ENCODE results near the gene CFHR5.

Gene CFHR5

GRCh38 chr1:197036861-197037260 is 59.5 kb downstream of the CFHR5 start:
- POLR2A ChIA-PET (ENCODE audit: low non-redundant PET): no interaction called here
- DNase-seq (ENCODE audit: low spot score): no peak
- no peak overlapping the region for H3K27ac ChIP-seq
- TF ChIP-seq, protein P1, sequence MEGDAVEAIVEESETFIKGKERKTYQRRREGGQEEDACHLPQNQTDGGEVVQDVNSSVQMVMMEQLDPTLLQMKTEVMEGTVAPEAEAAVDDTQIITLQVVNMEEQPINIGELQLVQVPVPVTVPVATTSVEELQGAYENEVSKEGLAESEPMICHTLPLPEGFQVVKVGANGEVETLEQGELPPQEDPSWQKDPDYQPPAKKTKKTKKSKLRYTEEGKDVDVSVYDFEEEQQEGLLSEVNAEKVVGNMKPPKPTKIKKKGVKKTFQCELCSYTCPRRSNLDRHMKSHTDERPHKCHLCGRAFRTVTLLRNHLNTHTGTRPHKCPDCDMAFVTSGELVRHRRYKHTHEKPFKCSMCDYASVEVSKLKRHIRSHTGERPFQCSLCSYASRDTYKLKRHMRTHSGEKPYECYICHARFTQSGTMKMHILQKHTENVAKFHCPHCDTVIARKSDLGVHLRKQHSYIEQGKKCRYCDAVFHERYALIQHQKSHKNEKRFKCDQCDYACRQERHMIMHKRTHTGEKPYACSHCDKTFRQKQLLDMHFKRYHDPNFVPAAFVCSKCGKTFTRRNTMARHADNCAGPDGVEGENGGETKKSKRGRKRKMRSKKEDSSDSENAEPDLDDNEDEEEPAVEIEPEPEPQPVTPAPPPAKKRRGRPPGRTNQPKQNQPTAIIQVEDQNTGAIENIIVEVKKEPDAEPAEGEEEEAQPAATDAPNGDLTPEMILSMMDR (conservative IDR thresholded peaks at IDR 0.05; ENCODE audit: low read depth): no peak
- CTCF ChIA-PET: interaction anchor here (1.1 kb wide), 1 partner anchor 32 kb away, joined by 5 read pairs; no protein-coding TSS in a partner anchor

DNA sequence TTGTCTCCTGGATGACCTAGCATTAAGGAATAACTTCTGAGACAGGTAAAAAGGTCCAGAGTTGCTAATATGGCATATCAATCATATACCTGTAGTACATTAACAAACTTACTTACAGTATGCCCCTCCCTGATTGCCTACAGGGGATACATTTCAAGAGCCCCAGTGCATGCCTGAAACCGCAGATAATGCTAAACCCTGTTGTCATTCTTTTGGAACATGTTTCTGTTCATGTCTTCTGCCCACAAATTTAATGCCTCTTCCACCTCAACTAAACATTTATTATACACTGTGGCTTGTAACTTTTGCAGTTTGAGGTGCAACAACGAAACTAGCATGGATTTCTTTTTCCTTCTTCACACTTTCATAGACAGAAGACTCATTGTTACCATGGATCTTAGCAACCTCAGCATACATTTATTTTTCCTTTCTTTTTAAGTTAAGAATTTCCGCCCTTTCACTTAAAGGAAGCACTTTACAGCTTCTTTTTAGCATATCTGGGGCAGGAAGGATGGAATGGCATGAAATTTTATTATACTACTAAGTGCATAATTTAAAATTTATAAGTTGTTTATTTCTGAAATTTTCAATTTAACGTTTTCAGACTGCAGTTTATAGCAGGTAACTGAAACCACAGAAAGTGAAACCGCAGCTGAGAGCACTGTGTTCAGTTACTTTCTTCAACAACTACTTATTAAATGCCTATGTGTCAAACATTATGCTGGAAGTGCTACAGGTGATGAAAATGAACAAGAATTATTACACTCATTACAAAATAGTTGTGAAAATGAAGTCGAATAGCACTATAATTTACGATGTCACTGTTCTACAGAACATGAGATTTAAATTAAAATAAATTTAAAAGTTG is 64.4 kb downstream of the CFHR5 start:
- TF ChIP-seq, protein P1 (conservative IDR thresholded peaks at IDR 0.05; ENCODE audit: low read depth): no peak
- no peak overlapping the region for H3K27ac ChIP-seq
- ChIA-PET POLR2A (ENCODE audit: low non-redundant PET) (no interaction called here), CTCF (no interaction called here)
- no peak for DNase-seq (ENCODE audit: low spot score)

DNA sequence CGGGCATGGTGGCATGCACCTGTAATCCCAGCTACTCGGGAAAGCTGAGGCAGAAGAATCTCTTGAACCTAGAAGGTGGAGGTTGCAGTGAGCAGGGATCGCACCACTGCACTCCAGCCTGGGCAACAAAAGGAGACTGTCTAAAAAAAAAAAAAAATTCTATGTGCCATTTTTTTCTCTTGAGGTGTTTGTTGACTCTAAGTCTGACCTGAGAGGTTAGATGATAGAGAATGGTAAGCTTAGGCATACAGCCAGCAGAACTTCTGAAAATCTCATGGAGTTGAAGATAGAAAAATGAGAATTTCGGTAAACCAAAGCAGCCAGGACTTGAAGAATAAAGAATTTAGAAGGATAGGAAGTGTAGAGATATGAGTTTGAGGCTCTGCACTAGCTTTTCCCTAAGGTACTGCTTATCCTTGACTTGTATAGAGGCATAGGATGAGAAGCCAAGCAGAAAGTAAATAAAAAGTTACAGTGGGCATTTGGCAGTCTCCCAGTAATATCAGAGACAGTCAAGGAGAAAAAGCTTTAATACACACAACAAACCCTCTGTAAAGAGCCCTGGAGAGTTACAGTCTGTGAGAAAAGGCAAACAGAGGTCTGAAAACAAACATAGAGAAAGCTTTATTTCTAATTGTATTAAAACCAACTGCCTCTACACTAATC is 65.5 kb downstream of the CFHR5 start:
- TF ChIP-seq, protein P1 (conservative IDR thresholded peaks at IDR 0.05; ENCODE audit: low read depth): no peak
- DNase-seq (ENCODE audit: low spot score): no peak
- no peak overlapping the region for H3K27ac ChIP-seq
- ChIA-PET CTCF (no interaction called here), POLR2A (ENCODE audit: low non-redundant PET) (interaction anchor here (0.5 kb wide), 1 partner anchor 1960 kb away, joined by 3 read pairs; no protein-coding TSS in a partner anchor)

GRCh38 chr1:197049100-197049499 is 71.7 kb downstream of the CFHR5 start:
- POLR2A ChIA-PET (ENCODE audit: low non-redundant PET): no interaction called here

More at GRCh38 chr1:197049100-197049499, 71.7 kb downstream of the CFHR5 start:
- no peak overlapping the region for H3K27ac ChIP-seq
- TF ChIP-seq, protein P1 (conservative IDR thresholded peaks at IDR 0.05; ENCODE audit: low read depth): no peak
- CTCF ChIA-PET: no interaction called here
- no peak for DNase-seq (ENCODE audit: low spot score)

Measured in RWPE1 (cell line).